Measurements from ENCODE around the gene NPIPB2.
"Not testable (repeated sequence)": the region's sequence is repeated elsewhere in the genome, so short reads cannot be mapped to it uniquely, and the experiment has no call there.

NPIPB2 gene

GRCh38 chr16:11957591-11958395, 15.9 kb upstream of the NPIPB2 start:
- peak; percentile 74 for DNase-seq (ENCODE audit: low read depth)
- H3K4me3 ChIP-seq (ENCODE audit: control insufficient read depth, low read depth, low read length), result no peak overlapping the region
- no peak for TF ChIP-seq CTCF (conservative IDR thresholded peaks at IDR 0.05; ENCODE audit: control insufficient read depth, insufficient read depth, low read depth, low read length)

- H3K4me3 ChIP-seq (ENCODE audit: control insufficient read depth, low read depth, low read length), result no peak overlapping the region
- no peak for TF ChIP-seq CTCF (conservative IDR thresholded peaks at IDR 0.05; ENCODE audit: control insufficient read depth, insufficient read depth, low read depth, low read length)
- no peak for DNase-seq (ENCODE audit: low read depth)
Observed at GRCh38 chr16:11956558-11956957, 14.7 kb upstream of the NPIPB2 start.

- no peak overlapping the region for H3K4me3 ChIP-seq (ENCODE audit: control insufficient read depth, low read depth, low read length)
- TF ChIP-seq CTCF (conservative IDR thresholded peaks at IDR 0.05; ENCODE audit: control insufficient read depth, insufficient read depth, low read depth, low read length), result no peak
- DNase-seq (ENCODE audit: low read depth), result peak; percentile 98
Observed at GRCh38 chr16:11955713-11956123, 13.9 kb upstream of the NPIPB2 start.

- not testable (repeated sequence) for DNase-seq (ENCODE audit: low read depth); H3K4me3 ChIP-seq (ENCODE audit: control insufficient read depth, low read depth, low read length)
Observed at GRCh38 chr16:11953576-11953975, 11.7 kb upstream of the NPIPB2 start.

- no peak overlapping the region for H3K4me3 ChIP-seq (ENCODE audit: control insufficient read depth, low read depth, low read length)
- TF ChIP-seq CTCF (conservative IDR thresholded peaks at IDR 0.05; ENCODE audit: control insufficient read depth, insufficient read depth, low read depth, low read length), result no peak
- DNase-seq (ENCODE audit: low read depth), result no peak
Observed at GRCh38 chr16:11950388-11950787, 8.5 kb upstream of the NPIPB2 start.

- peak; percentile 63 for DNase-seq (ENCODE audit: low read depth)
- peak; percentile 46 for TF ChIP-seq CTCF (conservative IDR thresholded peaks at IDR 0.05; ENCODE audit: control insufficient read depth, insufficient read depth, low read depth, low read length)
- H3K4me3 ChIP-seq (ENCODE audit: control insufficient read depth, low read depth, low read length), result no peak overlapping the region
Observed at GRCh38 chr16:11949527-11949926, 7.7 kb upstream of the NPIPB2 start.

GRCh38 chr16:11948819-11949218, 7.0 kb upstream of the NPIPB2 start:
- H3K4me3 ChIP-seq (ENCODE audit: control insufficient read depth, low read depth, low read length), result no peak overlapping the region
- DNase-seq (ENCODE audit: low read depth), result no peak
- no peak for TF ChIP-seq CTCF (conservative IDR thresholded peaks at IDR 0.05; ENCODE audit: control insufficient read depth, insufficient read depth, low read depth, low read length)

Data from fibroblast of mammary gland (primary cell).